ENCODE data around the gene KANSL1L. TPM values are rescaled to one million over a fixed set of nuclear protein-coding genes. Genes with fewer than 3 reads are reported as not detected.

KANSL1L gene
- total RNA-seq, 1 experiment from 2014 or later = 1.7 TPM

- Histone ChIP-seq H3K36me3 (no peaks in the 10 kb centered on the region), H3K27me3 (no peaks in the 10 kb centered on the region; the same call in 1 of the 2 replicates), H3K4me3 (no peak overlapping the region), H3K9me3 (no peaks in the 10 kb centered on the region)
- DNase-seq = no peak
Measured at GRCh38 chr2:209986415-209986814, 184.8 kb downstream of the KANSL1L start.

DNA sequence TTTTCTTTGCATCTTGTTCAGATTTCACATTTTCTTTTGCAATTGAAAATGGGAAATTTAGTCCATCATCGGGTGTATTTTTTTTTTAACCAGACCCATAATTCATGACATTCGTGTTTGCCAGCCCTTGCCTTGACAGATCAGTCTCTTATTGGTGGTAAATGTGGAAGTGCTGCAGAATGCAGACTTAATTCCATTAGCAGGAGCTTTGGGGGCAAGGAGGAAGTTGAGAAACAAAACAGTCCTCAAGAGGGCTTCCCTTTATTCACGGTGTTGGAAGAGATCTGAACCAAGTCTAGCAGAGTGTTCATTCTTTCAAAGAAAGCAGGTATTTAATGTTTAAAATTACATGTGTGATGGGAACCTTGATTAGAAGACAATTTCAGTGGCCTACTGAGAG lies 185.3 kb downstream of the KANSL1L start:
- no peak for DNase-seq
- Histone ChIP-seq H3K36me3 (no peaks in the 10 kb centered on the region), H3K27me3 (no peaks in the 10 kb centered on the region; the same call in 1 of the 2 replicates), H3K9me3 (no peaks in the 10 kb centered on the region), H3K4me3 (no peak overlapping the region)

- Histone ChIP-seq H3K27me3 (no peaks in the 10 kb centered on the region), H3K36me3 (no peaks in the 10 kb centered on the region), H3K4me3 (no peak overlapping the region), H3K9me3 (no peaks in the 10 kb centered on the region)
- no peak for DNase-seq
Measured at GRCh38 chr2:209984291-209984690, 186.9 kb downstream of the KANSL1L start.

DNA sequence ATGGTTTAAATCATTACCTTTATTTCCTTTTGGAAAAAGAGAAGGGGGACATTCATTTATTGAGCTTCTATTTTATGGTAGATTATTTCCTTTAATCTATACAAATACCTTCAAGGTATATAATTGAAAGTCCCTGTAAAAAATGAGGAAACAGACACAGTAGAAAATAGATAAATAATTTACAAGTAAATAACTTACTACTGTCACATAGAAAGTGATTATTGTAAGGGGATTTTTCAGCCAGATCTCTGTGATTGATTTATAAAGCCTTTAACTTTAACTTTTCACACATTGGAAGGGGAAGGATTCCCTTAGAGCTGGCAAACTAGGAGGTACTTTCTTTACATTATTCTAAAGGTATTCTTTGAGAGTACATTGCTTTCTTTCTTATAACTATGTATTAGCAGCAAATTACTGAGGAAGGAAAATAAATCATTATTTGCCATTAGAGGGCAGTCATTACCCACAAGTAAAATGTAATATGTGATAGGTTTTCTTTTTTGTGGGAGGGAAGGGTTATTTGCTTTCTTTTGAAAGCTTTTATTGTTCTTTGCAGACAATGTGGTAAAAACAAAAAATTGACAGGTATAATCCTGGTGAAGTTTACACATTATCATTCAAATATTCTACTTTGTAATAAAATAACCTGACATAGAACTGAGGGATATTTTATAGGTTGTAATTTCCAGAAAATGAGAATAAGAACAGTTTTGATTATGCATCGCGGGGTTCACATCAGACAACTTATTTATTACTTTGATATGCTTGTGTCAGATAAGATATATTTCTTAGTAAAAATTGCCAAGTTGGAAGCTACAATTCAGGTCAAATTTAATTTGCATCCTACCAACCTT lies 193.6 kb downstream of the KANSL1L start:
- no peaks in the 10 kb centered on the region for H3K36me3 ChIP-seq
- H3K9me3 ChIP-seq = no peaks in the 10 kb centered on the region
- no peak for DNase-seq
- no peaks in the 10 kb centered on the region for H3K27me3 ChIP-seq
- no peak overlapping the region for H3K4me3 ChIP-seq

DNA sequence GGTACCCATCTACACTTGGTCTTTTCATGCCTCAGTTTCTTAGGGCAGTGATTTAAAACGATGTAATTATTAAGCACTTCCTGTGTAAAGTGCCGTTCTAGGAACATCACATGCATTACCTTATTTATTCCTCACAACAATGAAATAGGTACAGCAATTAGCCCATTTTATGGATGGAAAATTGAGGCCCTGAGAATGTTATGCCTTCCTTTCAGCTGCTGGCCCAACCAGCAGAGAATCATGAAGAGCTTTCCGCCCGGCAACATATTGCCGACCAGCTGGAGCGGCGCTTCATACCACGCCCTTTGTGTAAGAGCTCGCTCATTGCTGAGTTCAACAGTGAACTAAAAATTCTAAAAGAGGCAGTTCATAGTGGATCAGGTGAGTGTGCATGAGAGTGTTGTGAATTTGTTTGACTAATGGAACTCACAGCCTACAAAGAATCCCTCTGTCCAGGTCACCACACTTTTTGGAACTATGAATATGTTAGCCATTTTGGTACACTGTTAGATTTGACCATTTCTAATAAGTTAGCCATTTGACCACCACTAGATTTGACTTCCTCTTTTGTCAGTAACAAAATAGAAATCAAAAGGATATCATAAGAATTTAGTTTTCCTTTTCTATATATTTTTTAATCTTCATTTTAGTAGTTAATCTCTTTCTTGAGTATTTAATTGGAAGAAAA lies 194.4 kb downstream of the KANSL1L start:
- DNase-seq = no peak
- Histone ChIP-seq H3K27me3 (no peaks in the 10 kb centered on the region; the same call in 1 of the 2 replicates), H3K9me3 (no peaks in the 10 kb centered on the region), H3K4me3 (no peak overlapping the region), H3K36me3 (no peaks in the 10 kb centered on the region)

GRCh38 chr2:209974576-209974975 lies 196.6 kb downstream of the KANSL1L start:
- Histone ChIP-seq H3K36me3 (no peaks in the 10 kb centered on the region), H3K9me3 (no peaks in the 10 kb centered on the region), H3K4me3 (no peak overlapping the region), H3K27me3 (peaks cover 2% of the 10 kb centered on the region; the same call in 1 of the 2 replicates)
- no peak for DNase-seq

- H3K9me3 ChIP-seq = no peaks in the 10 kb centered on the region
- no peaks in the 10 kb centered on the region for H3K36me3 ChIP-seq
- H3K27me3 ChIP-seq = peaks cover 2% of the 10 kb centered on the region; the same call in 1 of the 2 replicates
- no peak for DNase-seq
- no peak overlapping the region for H3K4me3 ChIP-seq
Measured at GRCh38 chr2:209973328-209973727, 197.9 kb downstream of the KANSL1L start.

Other genes starting within 250 kb of the KANSL1L start
- gene RPE, start 168.8 kb downstream of the KANSL1L start, total RNA-seq (2014; rRNA removed; shearing (Covaris generic); ENCODE audit: low replicate concordance) = 27.6 and 179 TPM in 2 replicates
- gene ACADL, start 54.0 kb upstream of the KANSL1L start, total RNA-seq (2014; rRNA removed; shearing (Covaris generic); ENCODE audit: low replicate concordance) = not detected in 2 replicates
- not detected in 2 replicates for gene MYL1, start 143.8 kb upstream of the KANSL1L start, total RNA-seq (2014; rRNA removed; shearing (Covaris generic); ENCODE audit: low replicate concordance)